PC-9 (cell line): ENCODE measurements around the gene DCST2.

Experiments used
- CTCF ChIP-seq: fragments of 200-600 bp; sonication (generic); conservative IDR thresholded peaks from 2 replicates; pipeline ENCODE4 v1.6.1; 2017; ENCODE audit warnings: mixed run types, antibody characterized with exemption, mild to moderate bottlenecking, moderate library complexity
- EZH2 ChIP-seq: fragments of 200-600 bp; sonication (generic); IDR thresholded peaks from 2 replicates; pipeline ENCODE4 v1.8.0; 2017; ENCODE audit warnings: antibody characterized with exemption, low read depth

DNA sequence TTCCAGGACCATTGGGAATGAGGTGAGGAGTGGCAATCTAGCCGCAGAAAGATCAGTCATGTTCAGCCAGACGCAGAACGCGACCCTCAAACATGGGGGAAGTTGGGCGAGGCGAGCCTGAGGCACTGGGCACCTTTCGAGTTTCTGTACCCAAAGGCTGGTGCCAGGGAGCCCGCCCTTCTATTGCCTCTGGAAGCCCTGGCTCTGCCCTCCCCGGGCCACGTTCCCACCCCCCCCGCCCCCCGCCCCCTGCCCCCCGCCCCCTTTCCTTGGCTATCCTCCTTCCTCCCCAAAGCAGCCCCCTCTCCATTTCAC lies 33.2 kb downstream of the DCST2 start:
- no peak for TF ChIP-seq CTCF
- no peak for TF ChIP-seq EZH2
